ENCODE measurements around the gene ZNF385B. TPM values are rescaled to one million over a fixed set of nuclear protein-coding genes. Genes with fewer than 3 reads are reported as not detected.

ZNF385B gene
- polyA plus RNA-seq, 1 experiment = not detected

- no peak overlapping the region for H3K4me3 ChIP-seq (ENCODE audit: low read depth, low read length)
- H3K9me3 ChIP-seq (ENCODE audit: control insufficient read depth, insufficient read depth, low read length) = no peaks in the 10 kb centered on the region
- CTCF ChIA-PET = interaction anchor here (0.7 to 3.3 kb wide), 3 partner anchors 10 to 302 kb away, joined by 3 to 10 read pairs (median 4); no protein-coding TSS in a partner anchor
- no peak for DNase-seq (ENCODE audit: low read depth, low spot score)
- no peaks in the 10 kb centered on the region for H3K27me3 ChIP-seq (ENCODE audit: control insufficient read depth, insufficient read depth, low read length)
- POLR2A ChIA-PET = no interaction called here
- no peak overlapping the region for H3K27ac ChIP-seq (ENCODE audit: low read depth, low read length)
- TF ChIP-seq CTCF (IDR thresholded peaks at IDR 0.05; ENCODE audit: low read depth, low read length) = no peak
Observed at GRCh38 chr2:179724403-179724802, 137.0 kb downstream of the ZNF385B start.

- no peak for DNase-seq (ENCODE audit: low read depth, low spot score)
Observed at GRCh38 chr2:179720173-179720772, 141.1 kb downstream of the ZNF385B start.

DNA sequence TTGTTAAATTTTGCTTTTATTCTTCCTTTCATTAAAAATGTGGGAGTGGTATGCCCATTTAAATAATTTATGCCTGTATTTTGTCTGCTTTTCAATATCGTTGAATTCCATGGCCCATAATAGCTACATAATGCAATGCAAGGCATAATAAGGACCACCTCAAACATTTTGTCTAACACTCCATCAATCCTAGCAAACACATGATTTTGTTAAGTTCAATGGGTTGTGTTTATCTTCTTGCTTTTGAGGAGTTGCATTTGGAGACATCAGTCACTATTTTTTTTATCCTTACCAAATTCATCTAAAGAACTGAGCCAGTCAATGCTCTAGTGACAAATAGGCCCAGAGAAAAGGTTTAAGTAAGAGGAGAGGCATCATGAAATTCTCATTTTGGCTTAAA is 145.5 kb downstream of the ZNF385B start:
- CTCF ChIA-PET = no interaction called here
- Histone ChIP-seq H3K27me3 (ENCODE audit: control insufficient read depth, insufficient read depth, low read length) (no peaks in the 10 kb centered on the region), H3K27ac (ENCODE audit: low read depth, low read length) (no peak overlapping the region), H3K9me3 (ENCODE audit: control insufficient read depth, insufficient read depth, low read length) (no peaks in the 10 kb centered on the region), H3K4me3 (ENCODE audit: low read depth, low read length) (no peak overlapping the region)
- no peak for DNase-seq (ENCODE audit: low read depth, low spot score)
- POLR2A ChIA-PET = no interaction called here
- no peak for TF ChIP-seq CTCF (IDR thresholded peaks at IDR 0.05; ENCODE audit: low read depth, low read length)

More at GRCh38 chr2:179720173-179720772, 141.1 kb downstream of the ZNF385B start:
- Histone ChIP-seq H3K27ac (ENCODE audit: low read depth, low read length) (no peak overlapping the region), H3K4me3 (ENCODE audit: low read depth, low read length) (no peak overlapping the region), H3K27me3 (ENCODE audit: control insufficient read depth, insufficient read depth, low read length) (no peaks in the 10 kb centered on the region), H3K9me3 (ENCODE audit: control insufficient read depth, insufficient read depth, low read length) (no peaks in the 10 kb centered on the region)
- POLR2A ChIA-PET = no interaction called here
- no peak for TF ChIP-seq CTCF (IDR thresholded peaks at IDR 0.05; ENCODE audit: low read depth, low read length)
- CTCF ChIA-PET = no interaction called here

- H3K27me3 ChIP-seq (ENCODE audit: control insufficient read depth, insufficient read depth, low read length) = no peaks in the 10 kb centered on the region
- CTCF ChIA-PET = interaction anchor here (1.2 kb wide), 1 partner anchor 274 kb away, joined by 3 read pairs; no protein-coding TSS in a partner anchor
- H3K9me3 ChIP-seq (ENCODE audit: control insufficient read depth, insufficient read depth, low read length) = no peaks in the 10 kb centered on the region
- no peak overlapping the region for H3K4me3 ChIP-seq (ENCODE audit: low read depth, low read length)
- POLR2A ChIA-PET = no interaction called here
- no peak for TF ChIP-seq CTCF (IDR thresholded peaks at IDR 0.05; ENCODE audit: low read depth, low read length)
- no peak for DNase-seq (ENCODE audit: low read depth, low spot score)
- no peak overlapping the region for H3K27ac ChIP-seq (ENCODE audit: low read depth, low read length)
Observed at GRCh38 chr2:179715196-179715595, 146.2 kb downstream of the ZNF385B start.

DNA sequence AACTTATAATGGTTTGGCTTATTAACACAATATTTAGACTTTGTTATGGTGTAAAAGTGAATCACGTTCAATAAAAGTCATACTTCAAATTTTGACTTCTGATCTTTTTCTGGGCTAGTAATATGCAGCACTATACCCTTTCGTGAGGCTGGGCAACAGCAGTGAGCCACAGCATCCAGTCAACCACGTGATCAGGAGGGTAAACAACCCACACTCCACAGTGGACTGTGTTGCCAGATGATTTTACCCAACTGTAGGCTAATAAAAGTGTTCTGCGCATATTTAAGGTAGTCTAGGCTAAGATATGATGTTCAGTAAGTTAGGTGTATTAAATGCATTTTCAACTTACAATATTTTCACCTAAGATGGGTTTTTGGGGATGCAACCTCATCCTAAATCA is 148.6 kb downstream of the ZNF385B start:
- ChIA-PET CTCF (no interaction called here), POLR2A (no interaction called here)
- H3K27me3 ChIP-seq (ENCODE audit: control insufficient read depth, insufficient read depth, low read length) = no peaks in the 10 kb centered on the region
- H3K9me3 ChIP-seq (ENCODE audit: control insufficient read depth, insufficient read depth, low read length) = no peaks in the 10 kb centered on the region
- no peak overlapping the region for H3K27ac ChIP-seq (ENCODE audit: low read depth, low read length)
- TF ChIP-seq CTCF (IDR thresholded peaks at IDR 0.05; ENCODE audit: low read depth, low read length) = no peak
- no peak for DNase-seq (ENCODE audit: low read depth, low spot score)
- no peak overlapping the region for H3K4me3 ChIP-seq (ENCODE audit: low read depth, low read length)
